Measurements from ENCODE around the gene OGFOD1.
"Not testable (repeated sequence)": the region's sequence is repeated elsewhere in the genome, so short reads cannot be mapped to it uniquely, and the experiment has no call there.

OGFOD1 gene

GRCh38 chr16:56481468-56482122 lies 30.2 kb downstream of the OGFOD1 start:
- DNase-seq, result no peak

DNA sequence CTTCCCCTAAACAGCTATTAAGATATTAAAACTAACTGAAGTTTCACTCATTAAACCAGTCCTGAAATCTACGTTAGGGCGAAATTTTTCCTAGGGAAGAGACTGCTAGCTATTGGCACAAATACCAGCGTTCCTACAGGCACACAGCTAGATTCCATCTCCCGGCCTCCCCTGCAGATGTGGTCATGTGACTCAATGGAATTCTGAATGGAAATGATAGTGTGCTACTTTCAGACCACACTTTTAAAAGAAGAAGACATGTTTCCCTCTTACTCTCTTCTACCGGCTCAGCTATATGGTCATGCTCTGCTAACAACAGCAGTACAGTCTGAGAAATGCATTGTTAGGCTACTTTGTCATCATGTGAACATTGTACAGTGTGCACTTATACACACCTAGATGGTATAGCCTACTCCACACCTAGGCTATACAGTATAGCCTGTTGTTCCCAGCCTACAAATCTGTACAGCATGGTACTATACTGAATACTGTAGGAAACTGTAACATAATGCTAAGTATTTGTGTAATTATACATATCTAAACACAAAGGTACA lies 31.4 kb downstream of the OGFOD1 start:
- DNase-seq, result no peak

- no peak for DNase-seq
These were observed 32.0 kb downstream of the OGFOD1 start for GRCh38 chr16:56483394-56483793.

- no peak for DNase-seq
These were observed 36.7 kb downstream of the OGFOD1 start for GRCh38 chr16:56488035-56488434.

GRCh38 chr16:56488868-56489267 lies 37.5 kb downstream of the OGFOD1 start:
- not testable (repeated sequence) for DNase-seq

DNA sequence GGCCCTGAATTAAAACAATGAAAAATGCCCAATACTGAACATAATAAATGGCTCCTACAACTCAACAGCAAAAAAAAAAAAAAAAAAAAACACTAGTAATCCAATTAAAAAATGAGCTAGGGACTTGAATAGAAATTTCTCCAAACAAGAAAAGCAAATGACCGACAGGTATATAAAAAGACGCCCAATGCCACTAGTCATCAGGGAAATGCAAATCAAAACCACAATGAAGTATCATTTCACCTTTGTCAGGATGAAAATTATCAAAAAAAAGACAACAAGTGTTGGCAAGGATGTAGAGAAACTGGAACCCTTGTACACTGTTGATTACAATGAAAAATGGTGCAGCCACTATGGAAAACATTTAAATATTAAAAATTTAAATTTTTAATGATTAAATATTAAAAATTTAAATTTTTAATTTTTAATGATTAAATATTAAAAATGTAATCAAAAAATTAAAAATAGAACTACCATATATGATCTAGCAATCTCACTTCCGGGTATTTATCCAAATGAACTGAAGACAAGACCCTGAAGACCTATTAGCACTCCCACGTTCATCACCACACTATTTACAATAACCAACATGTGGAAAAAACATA lies 40.4 kb downstream of the OGFOD1 start:
- DNase-seq, result no peak

- DNase-seq, result no peak
These were observed 41.8 kb downstream of the OGFOD1 start for GRCh38 chr16:56493126-56493525.

DNA sequence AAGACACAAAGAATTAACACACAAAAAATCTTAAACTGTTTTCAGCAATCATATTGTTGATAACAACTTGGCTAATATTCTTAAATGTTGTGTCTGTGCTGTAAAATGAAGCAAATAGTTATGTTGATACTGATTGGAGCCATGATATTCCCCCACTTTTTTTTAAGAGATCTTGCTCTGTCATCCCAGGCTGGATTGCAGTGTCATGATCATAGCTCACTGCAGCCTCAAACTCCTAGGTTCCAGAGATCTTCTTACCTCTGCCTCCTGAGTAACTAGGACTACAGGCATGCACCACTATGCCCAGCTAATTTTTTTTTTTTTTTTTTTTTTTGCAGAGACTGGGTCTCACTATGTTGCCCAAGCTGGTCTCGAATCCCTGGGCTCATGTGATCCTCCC lies 42.5 kb downstream of the OGFOD1 start:
- DNase-seq, result no peak

- no peak for DNase-seq
These were observed 53.8 kb downstream of the OGFOD1 start for GRCh38 chr16:56505181-56505580.

DNA sequence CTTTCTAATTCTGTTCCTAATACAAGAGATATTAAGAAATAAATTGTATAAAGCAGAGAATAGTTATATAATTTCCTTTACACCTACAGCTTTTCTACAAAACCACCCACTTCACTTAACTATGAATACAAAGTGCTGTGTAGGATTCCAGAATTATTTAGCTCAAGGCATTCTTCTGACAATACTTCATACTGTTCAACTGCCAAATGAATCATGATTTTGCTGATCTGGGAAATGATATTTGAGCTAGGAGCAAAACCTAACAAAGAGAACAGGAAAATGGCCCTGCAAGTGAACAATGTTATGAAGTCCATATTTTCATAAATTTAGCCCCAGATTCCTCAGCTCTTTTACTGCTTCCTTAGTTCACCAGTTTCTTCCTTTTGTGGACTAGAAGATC lies 55.6 kb downstream of the OGFOD1 start:
- DNase-seq, result no peak

DNA sequence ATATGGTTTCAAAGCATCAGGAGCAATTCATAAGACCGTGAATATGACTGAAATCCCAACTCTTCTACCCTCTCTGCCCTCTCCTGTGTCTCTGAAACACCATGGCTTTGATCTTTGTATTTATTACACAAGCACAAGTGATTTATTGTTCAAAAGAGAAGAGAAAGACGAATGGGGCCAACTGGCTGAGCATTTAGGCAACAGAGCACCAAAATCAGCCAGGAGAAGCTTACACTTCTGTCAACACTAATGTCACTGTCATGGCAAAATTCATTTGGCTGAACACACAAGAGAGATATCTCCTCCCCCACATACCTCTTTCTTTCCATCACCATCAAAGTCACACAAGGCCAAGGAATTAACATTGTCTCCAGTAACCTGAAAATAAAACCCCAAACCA lies 59.2 kb downstream of the OGFOD1 start:
- DNase-seq, result no peak

DNA sequence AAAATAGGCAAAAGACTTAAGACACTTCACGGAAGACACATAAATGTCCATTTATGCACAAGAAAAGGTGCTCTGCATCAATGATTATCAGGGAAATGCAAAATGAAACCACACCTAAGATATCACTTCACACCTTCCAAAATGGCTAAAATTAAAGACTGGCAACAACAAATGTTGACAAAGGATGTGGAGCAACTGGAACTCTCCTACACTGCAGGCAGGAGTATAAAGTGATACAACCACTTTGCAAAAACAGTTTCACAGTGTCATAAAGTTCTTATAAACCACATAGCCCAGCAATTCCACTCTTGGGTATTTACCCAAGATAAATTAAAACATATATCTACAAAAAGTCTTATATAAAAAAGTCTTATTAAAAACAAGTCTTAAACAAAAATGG lies 60.7 kb downstream of the OGFOD1 start:
- no peak for DNase-seq

- DNase-seq, result no peak
These were observed 61.7 kb downstream of the OGFOD1 start for GRCh38 chr16:56513091-56513490.

- no peak for DNase-seq
These were observed 62.6 kb downstream of the OGFOD1 start for GRCh38 chr16:56513972-56514371.

DNA sequence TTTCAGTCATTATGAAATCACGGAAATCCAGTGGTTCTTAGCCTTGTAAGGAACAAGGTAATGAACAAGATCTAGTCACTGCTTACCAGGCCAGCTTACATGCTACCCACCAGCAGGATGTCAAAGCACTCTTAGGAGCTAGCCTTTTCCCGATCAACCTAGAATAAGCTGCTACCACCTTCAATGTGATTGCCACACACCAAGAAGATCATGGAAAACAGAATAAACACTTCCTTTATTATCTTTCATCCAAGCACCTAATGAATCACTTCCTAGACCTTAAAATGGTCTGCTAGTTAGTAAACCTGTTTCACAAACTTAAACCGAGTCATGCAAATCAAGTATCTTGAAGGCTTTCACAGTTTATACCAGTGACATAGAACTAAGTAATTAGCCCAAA lies 63.5 kb downstream of the OGFOD1 start:
- no peak for DNase-seq

DNA sequence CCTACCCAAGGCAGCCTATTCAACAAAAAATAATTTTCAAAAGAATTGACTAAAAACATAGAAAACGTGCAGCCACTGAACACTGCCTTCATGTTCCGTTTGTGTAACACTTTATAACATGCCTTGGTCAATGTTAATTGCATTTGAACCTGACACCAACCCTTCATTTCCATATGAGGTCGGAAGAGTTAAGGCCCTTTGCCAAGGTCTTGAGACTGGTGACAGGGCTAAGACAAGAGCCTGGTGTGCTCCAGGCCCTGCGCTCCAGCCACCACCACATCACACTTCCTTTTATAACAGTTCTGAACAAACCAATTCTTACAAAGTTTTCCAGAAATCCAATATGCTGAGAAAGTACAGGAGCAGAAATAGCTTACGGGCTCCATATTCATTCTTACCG lies 64.3 kb downstream of the OGFOD1 start:
- no peak for DNase-seq

DNA sequence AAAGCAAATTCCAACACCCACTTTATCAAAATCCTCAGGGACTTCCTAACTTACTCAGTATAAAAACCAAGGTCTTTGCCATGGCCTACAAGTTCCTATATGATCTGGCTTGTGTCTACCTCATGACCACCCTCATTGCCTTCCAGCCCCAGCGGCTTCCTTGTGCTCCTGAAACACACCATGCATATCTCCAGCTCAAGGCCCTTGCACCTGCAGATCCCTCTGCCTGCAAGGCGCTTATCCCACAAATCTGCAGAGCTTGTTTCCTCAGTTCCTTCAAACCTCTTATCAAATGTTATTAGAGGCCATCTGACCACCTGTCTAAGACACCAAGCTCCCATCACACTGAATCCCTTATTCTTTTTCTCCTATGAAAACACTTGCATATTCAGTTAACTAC lies 65.9 kb downstream of the OGFOD1 start:
- no peak for DNase-seq

GRCh38 chr16:56518425-56518824 lies 67.1 kb downstream of the OGFOD1 start:
- DNase-seq, result no peak

DNA sequence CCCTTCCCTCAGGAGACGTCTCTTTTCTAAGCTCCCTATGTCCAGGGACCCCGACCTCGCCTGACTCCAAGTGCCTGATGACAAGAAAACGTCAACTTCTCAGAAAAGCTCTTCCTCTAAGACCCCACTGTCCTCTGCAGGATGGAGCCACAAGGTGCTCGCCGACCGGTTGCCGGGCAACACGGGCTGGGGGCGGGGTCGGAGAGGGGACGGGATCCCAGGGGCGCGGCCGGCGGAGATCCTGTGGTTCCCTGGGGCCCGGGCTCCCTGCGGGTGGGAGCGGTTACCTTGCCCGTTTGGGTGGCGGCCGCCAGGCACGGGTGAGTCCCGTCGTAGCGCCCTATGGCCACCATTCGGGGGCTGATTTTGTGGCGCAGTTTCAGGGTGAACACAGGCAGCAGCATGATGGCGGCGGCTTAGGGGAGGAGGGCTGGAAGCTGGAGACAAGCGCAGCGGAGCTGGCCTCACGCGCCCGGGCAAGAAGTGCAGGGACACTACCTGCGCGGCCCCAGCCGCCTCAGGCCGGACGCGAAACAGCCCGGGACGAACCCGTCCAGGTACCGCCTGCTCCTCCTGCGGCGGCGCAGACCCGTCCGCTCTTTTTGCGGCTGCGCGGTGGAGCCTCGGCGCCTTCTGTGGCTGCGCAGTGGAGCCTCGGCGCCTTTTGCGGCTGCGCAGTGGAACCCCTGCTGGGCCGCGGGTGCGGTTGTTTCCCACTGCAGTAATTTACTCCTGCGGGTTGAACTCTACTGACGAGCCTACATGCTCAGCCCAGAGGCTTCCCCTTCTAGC lies 68.3 kb downstream of the OGFOD1 start, which contains the start of gene BBS2:
TSS of gene BBS2 (minus strand) at position 566 of the 792 bp plus-strand sequence. CDS start at position 404, 162 bp downstream.
- DNase-seq, result peak; percentile 27

GRCh38 chr16:56520251-56520577 lies 68.9 kb downstream of the OGFOD1 start:
- DNase-seq, result no peak

DNA sequence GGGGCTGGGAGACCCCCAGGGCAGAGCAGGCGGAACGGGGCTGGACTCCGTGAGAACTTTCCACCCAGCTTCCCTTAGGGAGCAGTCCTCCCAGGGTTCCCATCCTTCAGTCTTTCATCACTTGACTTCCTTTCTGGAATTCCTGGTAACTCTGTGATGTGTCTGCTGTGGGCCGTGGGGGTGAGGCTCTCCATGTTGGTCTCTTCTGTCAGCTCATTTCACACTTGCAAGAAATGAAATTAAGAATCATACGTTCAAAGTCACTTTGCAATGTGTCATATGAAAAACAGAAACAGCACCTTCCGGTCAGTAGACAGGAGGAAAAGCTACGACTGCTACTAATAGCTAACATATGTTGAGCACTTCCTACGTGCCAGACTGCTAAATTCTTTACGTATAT lies 73.9 kb downstream of the OGFOD1 start:
- DNase-seq, result no peak
